ENCODE data around the gene TTLL9. TPM values are rescaled to one million over a fixed set of nuclear protein-coding genes. Genes with fewer than 3 reads are reported as not detected.

TTLL9 gene
- total and polyA plus RNA-seq, 2 of the 13 experiments (the other 11 are each of a cell fraction or from before 2014, with no cell fraction given), result not detected

DNA sequence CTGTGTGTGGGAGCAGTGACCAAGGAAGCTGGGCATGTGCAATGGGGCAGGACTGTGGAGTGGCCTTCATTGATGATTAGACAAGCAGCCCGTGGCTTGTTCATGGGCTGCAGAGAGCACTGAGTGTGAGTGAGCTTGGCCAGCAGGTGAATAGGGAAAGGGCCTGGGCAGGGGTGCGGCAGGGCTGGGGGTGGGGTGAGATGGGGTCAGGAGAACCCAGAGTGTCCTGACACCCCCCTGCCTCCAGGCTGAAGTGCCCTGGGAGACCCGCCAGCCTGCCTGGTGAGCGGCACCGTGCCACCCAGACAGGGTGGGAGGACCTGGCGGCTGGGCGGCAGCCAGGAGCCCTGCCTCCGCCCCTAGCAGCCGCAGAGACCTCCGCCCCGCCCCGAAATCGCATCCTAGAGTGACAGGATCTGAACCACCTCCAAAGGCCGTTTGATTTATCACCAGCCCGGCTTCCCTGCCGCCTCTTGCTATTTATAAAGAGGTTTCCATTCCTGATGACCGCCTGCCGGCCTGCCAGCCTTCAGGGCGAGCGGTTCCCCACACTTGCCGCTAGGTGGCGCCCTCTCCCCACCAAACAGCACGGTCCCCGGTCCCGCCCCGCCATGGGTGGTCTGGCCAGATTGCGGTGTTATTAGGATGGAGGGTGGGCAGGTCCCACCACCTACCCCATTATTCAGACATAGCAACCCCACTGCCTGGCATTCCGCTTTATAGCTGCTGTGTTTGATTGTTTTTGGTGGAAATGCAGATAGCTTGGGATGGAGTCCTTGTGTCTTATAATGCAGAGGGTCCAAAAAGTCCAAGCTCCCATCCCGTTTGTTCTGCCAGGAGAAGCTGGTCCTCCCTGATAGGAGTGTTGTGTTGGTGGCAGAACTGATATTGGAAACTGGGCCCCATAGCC, 47.8 kb upstream of the TTLL9 start:
- Histone ChIP-seq H4K20me1 (ENCODE audit: insufficient read depth, low read length) (no peaks in the 10 kb centered on the region), H3K27ac (ENCODE audit: extremely low read length, insufficient read depth, low read length) (no peak overlapping the region), H3K79me2 (ENCODE audit: insufficient read depth, low read length) (no peaks in the 10 kb centered on the region), H3K9ac (ENCODE audit: insufficient read depth, low read depth, low read length) (no peak overlapping the region), H3K36me3 (replicated peaks in 1 of 2; ENCODE audit: control insufficient read depth in 1 of 2, insufficient read depth in 2 of 2, low read length in 2 of 2) (no peaks in the 10 kb centered on the region), H3K4me2 (ENCODE audit: low read depth, low read length) (peak overlapping the region; percentile 48), H3K4me1 (ENCODE audit: insufficient read depth, low read length) (0 out of 2 replicates have a peak, but pooled peaks cover 7% of the 10 kb centered on the region), H3K27me3 (ENCODE audit: control insufficient read depth in 1 of 2, insufficient read depth in 2 of 2, low read length in 2 of 2) (peaks cover 12 to 62% of the 10 kb centered on the region in 2 experiments), H3K4me3 (replicated peaks in 1 of 3; ENCODE audit: insufficient read depth in 1 of 3, low read depth in 2 of 3, low read length in 3 of 3) (peak overlapping the region in 1 of 3 experiments; percentile 37; a peak in 1 of 6 replicates), H2AFZ (ENCODE audit: low read length) (no peak overlapping the region), H3K9me3 (ENCODE audit: low read length) (no peaks in the 10 kb centered on the region)
- in situ Hi-C loops (cut with HindIII; ENCODE audit: extremely low pct_ligation_motif_present, low pct_unique_long_range_greater_than_20kb), result loop anchor here (5.0 to 10.0 kb wide), 2 partner anchors 210 to 272 kb away; no protein-coding TSS in a partner anchor
- peak; percentile 87 for ATAC-seq
- intact Hi-C loops (cut with micrococcal nuclease; ENCODE audit: unreplicated experiment), result loop anchor here (1.0 to 10.0 kb wide), 5 partner anchors 11 to 270 kb away; partner anchors contain the start of gene PDRG1
- FAIRE-seq, result peak; percentile 67
- BruUV-seq (replicated peaks), result no TSS peak
- ChIA-PET CTCF (ENCODE audit: low intra/inter-chr PET ratio, low total read pairs) (interaction anchor here (1.4 to 4.8 kb wide), 6 partner anchors 11 to 269 kb away, joined by 7 to 70 read pairs (median 9); partner anchors contain the start of genes FOXS1 and PDRG1), POLR2A (interaction anchor here (0.9 kb wide), 1 partner anchor 129 kb away, joined by 4 read pairs; the partner anchor contains the start of gene PDRG1)
- 6% methylated on average over 26 of the region's 29 CpGs for WGBS (ENCODE audit: low lambda C conversion rate)
- DNase-seq (ENCODE audit: low spot score), result peak; percentile 49
- TF ChIP-seq ZBTB33 (CRISPR knock-in tag; IDR thresholded peaks at IDR 0.05) (peak; percentile 7; the same call in 1 of the 2 replicates), ZNF580 (CRISPR knock-in tag; IDR thresholded peaks at IDR 0.05; ENCODE audit: borderline replicate concordance, low read depth) (peak; percentile 48; the same call in 1 of the 2 replicates), FOXC1 (CRISPR knock-in tag; IDR thresholded peaks at IDR 0.05; ENCODE audit: borderline replicate concordance) (peak; percentile 58; the same call in 1 of the 2 replicates), SPEN (CRISPR knock-in tag; IDR thresholded peaks at IDR 0.05; ENCODE audit: low read depth) (peak; percentile 30; the same call in 1 of the 2 replicates), IKZF1 (IDR thresholded peaks at IDR 0.05) (no peak), ZBTB7B (CRISPR knock-in tag; IDR thresholded peaks at IDR 0.05) (peak; percentile 66; the same call in 1 of the 2 replicates), POLR2AphosphoS2 (IDR thresholded peaks at IDR 0.05; ENCODE audit: low read depth, low read length) (no peak), TEAD3 (CRISPR knock-in tag; optimal IDR thresholded peaks at IDR 0.05; ENCODE audit: borderline replicate concordance) (peak; percentile 45), MTF2 (CRISPR knock-in tag; IDR thresholded peaks at IDR 0.05; ENCODE audit: borderline replicate concordance) (peak; percentile 91), ZNF331 (CRISPR knock-in tag; IDR thresholded peaks at IDR 0.05) (no peak), ZNF570 (CRISPR knock-in tag; IDR thresholded peaks at IDR 0.05; ENCODE audit: borderline replicate concordance) (no peak), MAFF (IDR thresholded peaks at IDR 0.05; ENCODE audit: low read depth, low read length) (no peak), SALL1 (CRISPR knock-in tag; IDR thresholded peaks at IDR 0.05) (peak; percentile 47; the same call in 1 of the 2 replicates), MIXL1 (CRISPR knock-in tag; IDR thresholded peaks at IDR 0.05) (0 out of 2 replicates have a peak, but pooled peaks have one; percentile 21), NFKB2 (CRISPR knock-in tag; IDR thresholded peaks at IDR 0.05; ENCODE audit: borderline replicate concordance) (peak; percentile 39; the same call in 1 of the 2 replicates), TBX2 (CRISPR knock-in tag; IDR thresholded peaks at IDR 0.05; ENCODE audit: borderline replicate concordance) (peak; percentile 38; the same call in 1 of the 2 replicates), NRL (CRISPR knock-in tag; IDR thresholded peaks at IDR 0.05; ENCODE audit: borderline replicate concordance) (peak; percentile 90), CSRNP2 (CRISPR knock-in tag; conservative IDR thresholded peaks at IDR 0.05; ENCODE audit: low read depth) (no peak)
- TF ChIP-seq, protein P1, sequence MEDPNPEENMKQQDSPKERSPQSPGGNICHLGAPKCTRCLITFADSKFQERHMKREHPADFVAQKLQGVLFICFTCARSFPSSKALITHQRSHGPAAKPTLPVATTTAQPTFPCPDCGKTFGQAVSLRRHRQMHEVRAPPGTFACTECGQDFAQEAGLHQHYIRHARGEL (CRISPR knock-in tag; IDR thresholded peaks at IDR 0.05), result peak; percentile 91

Data from HepG2 (cell line).